DND-41 (cell line): Measurements from ENCODE around the gene RTN1.

Experiments used
- EZH2 ChIP-seq: IDR thresholded peaks from 3 replicates; pipeline ENCODE4 v1.6.1; 2012; ENCODE audit warnings: borderline replicate concordance, low read depth, mild to moderate bottlenecking, moderate library complexity, low read length, inconsistent platforms; ENCODE audit not compliant: severe bottlenecking
- TF ChIP-seq, protein P1 (sequence below): IDR thresholded peaks from 2 replicates; pipeline ENCODE4 v1.5.1; 2012; ENCODE audit warnings: borderline replicate concordance, low read length, moderate library complexity, mild to moderate bottlenecking; ENCODE audit not compliant: poor library complexity, severe bottlenecking; ENCODE audit errors: extremely low read depth

GRCh38 chr14:59785629-59786028 lies 84.9 kb downstream of the RTN1 start:
- TF ChIP-seq, protein P1, sequence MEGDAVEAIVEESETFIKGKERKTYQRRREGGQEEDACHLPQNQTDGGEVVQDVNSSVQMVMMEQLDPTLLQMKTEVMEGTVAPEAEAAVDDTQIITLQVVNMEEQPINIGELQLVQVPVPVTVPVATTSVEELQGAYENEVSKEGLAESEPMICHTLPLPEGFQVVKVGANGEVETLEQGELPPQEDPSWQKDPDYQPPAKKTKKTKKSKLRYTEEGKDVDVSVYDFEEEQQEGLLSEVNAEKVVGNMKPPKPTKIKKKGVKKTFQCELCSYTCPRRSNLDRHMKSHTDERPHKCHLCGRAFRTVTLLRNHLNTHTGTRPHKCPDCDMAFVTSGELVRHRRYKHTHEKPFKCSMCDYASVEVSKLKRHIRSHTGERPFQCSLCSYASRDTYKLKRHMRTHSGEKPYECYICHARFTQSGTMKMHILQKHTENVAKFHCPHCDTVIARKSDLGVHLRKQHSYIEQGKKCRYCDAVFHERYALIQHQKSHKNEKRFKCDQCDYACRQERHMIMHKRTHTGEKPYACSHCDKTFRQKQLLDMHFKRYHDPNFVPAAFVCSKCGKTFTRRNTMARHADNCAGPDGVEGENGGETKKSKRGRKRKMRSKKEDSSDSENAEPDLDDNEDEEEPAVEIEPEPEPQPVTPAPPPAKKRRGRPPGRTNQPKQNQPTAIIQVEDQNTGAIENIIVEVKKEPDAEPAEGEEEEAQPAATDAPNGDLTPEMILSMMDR: no peak
- TF ChIP-seq EZH2: no peak
